Measurements from ENCODE around the gene SHISA4. TPM values are rescaled to one million over a fixed set of nuclear protein-coding genes. Genes with fewer than 3 reads are reported as not detected.

SHISA4 gene
- total RNA-seq, 1 donor from 2014 or later = 7.4 TPM

GRCh38 chr1:201905234-201905890 lies 16.7 kb downstream of the SHISA4 start:
- H3K9me3 Mint-ChIP-seq (ENCODE audit: low read depth) = no peaks in the 10 kb centered on the region
- H3K4me1 Mint-ChIP-seq (ENCODE audit: low read depth) = no peaks in the 10 kb centered on the region
- DNase-seq (ENCODE audit: low spot score, unreplicated experiment) = no peak
- peaks cover 6% of the 10 kb centered on the region for H3K27me3 Mint-ChIP-seq
- H3K4me3 Mint-ChIP-seq (ENCODE audit: low read depth) = no peak overlapping the region
- H3K36me3 Mint-ChIP-seq (ENCODE audit: insufficient read depth) = no peaks in the 10 kb centered on the region
- H3K27ac Mint-ChIP-seq = no peak overlapping the region
- no peak for TF ChIP-seq CTCF (IDR thresholded peaks at IDR 0.05; ENCODE audit: unreplicated experiment)

GRCh38 chr1:201906336-201906735 lies 17.6 kb downstream of the SHISA4 start:
- peaks cover 2% of the 10 kb centered on the region for H3K27me3 Mint-ChIP-seq
- DNase-seq (ENCODE audit: low spot score, unreplicated experiment) = no peak
- H3K4me3 Mint-ChIP-seq (ENCODE audit: low read depth) = no peak overlapping the region
- H3K36me3 Mint-ChIP-seq (ENCODE audit: insufficient read depth) = no peaks in the 10 kb centered on the region
- no peak for TF ChIP-seq CTCF (IDR thresholded peaks at IDR 0.05; ENCODE audit: unreplicated experiment)
- H3K27ac Mint-ChIP-seq = no peak overlapping the region
- no peaks in the 10 kb centered on the region for H3K9me3 Mint-ChIP-seq (ENCODE audit: low read depth)
- H3K4me1 Mint-ChIP-seq (ENCODE audit: low read depth) = no peaks in the 10 kb centered on the region

- Mint-ChIP-seq H3K27ac (no peak overlapping the region), H3K36me3 (ENCODE audit: insufficient read depth) (no peaks in the 10 kb centered on the region), H3K4me1 (ENCODE audit: low read depth) (no peaks in the 10 kb centered on the region), H3K27me3 (peaks cover 2% of the 10 kb centered on the region), H3K9me3 (ENCODE audit: low read depth) (no peaks in the 10 kb centered on the region), H3K4me3 (ENCODE audit: low read depth) (no peak overlapping the region)
- DNase-seq (ENCODE audit: low spot score, unreplicated experiment) = no peak
- TF ChIP-seq CTCF (IDR thresholded peaks at IDR 0.05; ENCODE audit: unreplicated experiment) = no peak
Measured at GRCh38 chr1:201907621-201908020, 18.9 kb downstream of the SHISA4 start.

- Mint-ChIP-seq H3K4me3 (ENCODE audit: low read depth) (no peak overlapping the region), H3K9me3 (ENCODE audit: low read depth) (no peaks in the 10 kb centered on the region), H3K27ac (no peak overlapping the region), H3K36me3 (ENCODE audit: insufficient read depth) (no peaks in the 10 kb centered on the region), H3K4me1 (ENCODE audit: low read depth) (no peaks in the 10 kb centered on the region), H3K27me3 (peaks cover 2% of the 10 kb centered on the region)
- TF ChIP-seq CTCF (IDR thresholded peaks at IDR 0.05; ENCODE audit: unreplicated experiment) = no peak
- DNase-seq (ENCODE audit: low spot score, unreplicated experiment) = no peak
Measured at GRCh38 chr1:201911826-201912571, 23.3 kb downstream of the SHISA4 start.

- Mint-ChIP-seq H3K27me3 (peaks cover 2% of the 10 kb centered on the region), H3K4me1 (ENCODE audit: low read depth) (no peaks in the 10 kb centered on the region), H3K4me3 (ENCODE audit: low read depth) (no peak overlapping the region), H3K36me3 (ENCODE audit: insufficient read depth) (no peaks in the 10 kb centered on the region), H3K27ac (no peak overlapping the region), H3K9me3 (ENCODE audit: low read depth) (no peaks in the 10 kb centered on the region)
- DNase-seq (ENCODE audit: low spot score, unreplicated experiment) = no peak
- no peak for TF ChIP-seq CTCF (IDR thresholded peaks at IDR 0.05; ENCODE audit: unreplicated experiment)
Measured at GRCh38 chr1:201912832-201913231, 24.1 kb downstream of the SHISA4 start.
